ENCODE measurements around the gene GGACT.
"Not testable (repeated sequence)": the region's sequence is repeated elsewhere in the genome, so short reads cannot be mapped to it uniquely, and the experiment has no call there.

The GGACT gene

GRCh38 chr13:100527644-100528043, 60.9 kb downstream of the GGACT start:
- no peak for DNase-seq (ENCODE audit: low read depth)
- H3K4me3 ChIP-seq (ENCODE audit: low read length) = no peak overlapping the region
- TF ChIP-seq CTCF (IDR thresholded peaks at IDR 0.05; ENCODE audit: insufficient read depth, low read depth, low read length, missing control alignments) = no peak

GRCh38 chr13:100526318-100527000, 62.1 kb downstream of the GGACT start:
- no peak for TF ChIP-seq CTCF (IDR thresholded peaks at IDR 0.05; ENCODE audit: insufficient read depth, low read depth, low read length, missing control alignments)
- H3K4me3 ChIP-seq (ENCODE audit: low read length) = no peak overlapping the region
- DNase-seq (ENCODE audit: low read depth) = no peak

- TF ChIP-seq CTCF (IDR thresholded peaks at IDR 0.05; ENCODE audit: insufficient read depth, low read depth, low read length, missing control alignments) = no peak
- DNase-seq (ENCODE audit: low read depth) = no peak
- H3K4me3 ChIP-seq (ENCODE audit: low read length) = no peak overlapping the region
Observed at GRCh38 chr13:100525453-100526317, 62.9 kb downstream of the GGACT start.

GRCh38 chr13:100524688-100525087, 63.9 kb downstream of the GGACT start:
- DNase-seq (ENCODE audit: low read depth); H3K4me3 ChIP-seq (ENCODE audit: low read length): not testable (repeated sequence)

- TF ChIP-seq CTCF (IDR thresholded peaks at IDR 0.05; ENCODE audit: insufficient read depth, low read depth, low read length, missing control alignments) = no peak
- no peak overlapping the region for H3K4me3 ChIP-seq (ENCODE audit: low read length)
- no peak for DNase-seq (ENCODE audit: low read depth)
Observed at GRCh38 chr13:100523981-100524386, 64.6 kb downstream of the GGACT start.

- no peak for TF ChIP-seq CTCF (IDR thresholded peaks at IDR 0.05; ENCODE audit: insufficient read depth, low read depth, low read length, missing control alignments)
- no peak overlapping the region for H3K4me3 ChIP-seq (ENCODE audit: low read length)
- no peak for DNase-seq (ENCODE audit: low read depth)
Observed at GRCh38 chr13:100523411-100523810, 65.2 kb downstream of the GGACT start.

- no peak for TF ChIP-seq CTCF (IDR thresholded peaks at IDR 0.05; ENCODE audit: insufficient read depth, low read depth, low read length, missing control alignments)
- no peak for DNase-seq (ENCODE audit: low read depth)
- H3K4me3 ChIP-seq (ENCODE audit: low read length) = no peak overlapping the region
Observed at GRCh38 chr13:100522618-100523309, 65.8 kb downstream of the GGACT start.

All from epithelial cell of esophagus (primary cell).